Activated CD4-positive, alpha-beta T cell treated with anti-CD3 and anti-CD28 coated beads, Interleukin-10, Interleukin-2, amounts not matched to agents 100 ng/mL and 50 ng/mL, durations not matched to agents 16 hours and 8 hours (primary cell): ENCODE results near the gene TUFT1.
"Not testable (repeated sequence)": the region's sequence is repeated elsewhere in the genome, so short reads cannot be mapped to it uniquely, and the experiment has no call there.

Experiments used
- DNase-seq: peaks from one replicate; pipeline ENCODE4 v3.0.0-alpha.2; 2020

TUFT1 gene

DNA sequence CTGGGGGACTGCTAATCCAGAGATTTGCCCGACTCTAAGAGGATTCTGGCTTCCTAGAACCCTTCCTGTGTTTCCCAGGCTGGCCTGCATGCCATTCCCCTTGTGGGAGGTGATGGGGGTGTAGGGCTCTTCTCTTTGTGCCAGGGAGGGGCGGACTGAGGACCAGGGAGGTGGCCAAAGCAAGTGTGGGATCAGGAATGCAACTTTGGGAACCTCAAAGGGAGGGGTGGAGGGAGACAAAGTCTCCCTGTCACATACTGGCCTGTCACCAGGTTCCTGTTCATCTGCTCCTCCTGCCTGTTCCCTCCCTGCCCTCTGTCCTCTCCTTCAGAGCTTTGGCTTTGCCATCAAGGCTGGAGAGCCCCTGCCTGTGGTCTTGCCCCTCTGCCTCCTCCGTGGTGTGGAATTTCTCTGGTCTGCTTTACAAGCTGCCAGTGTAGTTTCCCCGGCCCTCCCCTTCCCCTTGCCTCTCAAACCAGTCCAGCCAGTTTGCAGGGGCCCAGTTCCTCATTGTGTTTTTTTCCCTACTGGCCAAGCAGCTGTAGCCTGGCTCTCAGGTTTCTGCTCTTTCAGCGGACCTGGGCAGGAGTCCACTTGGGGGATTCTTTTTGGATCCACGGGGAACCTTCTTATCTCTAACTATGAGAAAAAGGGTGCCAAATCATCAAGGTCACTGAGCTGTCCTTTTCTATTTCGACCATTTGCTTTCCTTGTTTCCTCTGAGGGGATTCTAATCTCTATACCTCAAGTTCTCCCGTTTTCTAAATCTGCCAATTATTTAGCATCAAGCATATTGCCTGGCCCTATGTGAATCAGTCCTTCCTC is 27.1 kb upstream of the TUFT1 start:
- no peak for DNase-seq

DNA sequence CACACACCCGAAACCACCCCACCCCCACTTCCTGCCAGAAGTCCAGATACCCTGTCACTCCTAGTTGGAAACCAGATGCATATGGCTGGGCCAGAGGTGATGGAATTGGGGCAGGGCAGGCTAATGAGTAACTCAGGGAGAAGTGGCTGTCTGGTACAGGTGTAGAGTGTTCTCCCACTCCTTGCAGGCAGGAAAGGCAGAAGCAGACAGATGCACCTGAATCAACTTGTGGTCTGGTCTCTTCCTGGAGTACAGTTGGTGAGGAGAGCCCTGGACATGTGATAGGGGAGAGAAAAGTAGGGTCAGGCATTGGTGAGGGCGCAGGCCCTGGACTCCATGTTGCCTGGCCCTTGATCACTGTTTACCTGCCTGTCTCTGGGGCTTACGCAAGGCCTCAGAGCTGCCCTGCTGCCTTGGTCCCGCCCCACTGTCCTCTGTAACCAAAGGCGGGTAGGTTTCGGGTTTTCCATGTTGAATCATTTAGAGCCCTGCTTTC is 26.4 kb upstream of the TUFT1 start:
- DNase-seq: no peak

DNA sequence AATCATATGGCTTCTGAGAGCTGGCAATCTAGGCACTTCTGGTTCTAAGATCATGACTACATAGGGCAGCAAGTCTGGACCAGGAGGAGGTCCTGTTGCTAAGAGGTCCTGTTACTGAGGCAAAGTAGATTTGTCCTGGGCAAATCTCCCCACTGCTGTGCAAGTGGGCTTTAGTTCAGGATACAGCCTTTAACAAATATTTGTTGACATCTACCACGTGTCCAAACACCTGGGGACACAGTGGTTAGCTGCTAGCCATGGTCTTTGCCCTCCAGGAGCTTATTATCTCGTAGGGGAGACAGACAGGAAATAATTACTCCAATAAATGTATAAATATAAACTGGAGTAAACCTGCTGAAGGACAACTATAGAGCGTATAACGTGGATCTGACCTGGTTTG is 25.7 kb upstream of the TUFT1 start:
- no peak for DNase-seq

DNA sequence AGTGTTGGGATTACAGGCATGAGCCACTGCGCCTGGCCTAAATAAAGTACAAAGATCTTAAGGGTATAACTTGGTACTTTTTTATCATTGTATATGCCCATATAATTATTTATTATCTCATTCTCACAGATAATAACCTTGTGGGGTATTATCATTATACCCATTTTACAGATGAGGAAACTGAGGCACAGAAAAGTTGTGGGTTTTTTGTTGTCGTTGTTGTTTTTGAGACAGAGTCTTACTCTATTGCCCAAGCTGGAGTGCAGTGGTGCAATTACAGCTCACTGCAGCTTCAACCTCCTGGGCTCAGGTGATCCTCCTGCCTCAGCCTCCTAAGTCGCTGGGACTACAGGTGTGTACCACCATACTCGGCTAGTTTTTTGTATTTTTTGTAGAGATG is 24.8 kb upstream of the TUFT1 start:
- no peak for DNase-seq

- DNase-seq: no peak
Measured at GRCh38 chr1:151516031-151516511, 24.0 kb upstream of the TUFT1 start.

GRCh38 chr1:151518431-151518830 is 21.7 kb upstream of the TUFT1 start:
- no peak for DNase-seq

DNA sequence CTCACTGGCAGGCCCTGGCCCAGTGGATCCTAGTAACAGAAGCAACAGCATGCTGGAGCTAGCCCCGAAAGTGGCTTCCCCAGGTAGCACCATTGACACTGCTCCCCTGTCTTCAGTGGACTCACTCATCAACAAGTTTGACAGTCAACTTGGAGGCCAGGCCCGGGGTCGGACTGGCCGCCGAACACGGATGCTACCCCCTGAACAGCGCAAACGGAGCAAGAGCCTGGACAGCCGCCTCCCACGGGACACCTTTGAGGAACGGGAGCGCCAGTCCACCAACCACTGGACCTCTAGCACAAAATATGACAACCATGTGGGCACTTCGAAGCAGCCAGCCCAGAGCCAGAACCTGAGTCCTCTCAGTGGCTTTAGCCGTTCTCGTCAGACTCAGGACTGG is 21.2 kb upstream of the TUFT1 start:
- no peak for DNase-seq

GRCh38 chr1:151519667-151520066 is 20.4 kb upstream of the TUFT1 start:
- DNase-seq: no peak

DNA sequence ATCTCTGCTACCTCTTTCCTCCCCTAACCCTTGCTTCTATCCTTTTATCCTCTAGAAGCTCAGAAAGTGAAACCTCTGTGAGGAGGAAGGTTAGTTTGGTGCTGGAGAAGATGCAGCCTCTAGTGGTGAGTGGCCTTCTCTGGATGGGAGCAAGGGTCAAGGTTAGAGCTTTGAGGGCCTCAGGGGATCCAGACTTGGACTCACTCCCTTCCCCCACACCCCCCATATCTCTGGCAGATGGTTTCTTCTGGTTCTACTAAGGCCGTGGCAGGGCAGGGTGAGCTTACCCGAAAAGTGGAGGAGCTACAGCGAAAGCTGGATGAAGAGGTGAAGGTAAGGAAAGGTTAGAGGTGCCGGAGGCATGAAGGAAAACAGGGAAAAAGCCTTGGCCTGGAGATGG is 19.8 kb upstream of the TUFT1 start:
- DNase-seq: no peak

GRCh38 chr1:151522427-151522826 is 17.7 kb upstream of the TUFT1 start:
- DNase-seq: not testable (repeated sequence)

- no peak for DNase-seq
Measured at GRCh38 chr1:151523326-151523725, 16.8 kb upstream of the TUFT1 start.

DNA sequence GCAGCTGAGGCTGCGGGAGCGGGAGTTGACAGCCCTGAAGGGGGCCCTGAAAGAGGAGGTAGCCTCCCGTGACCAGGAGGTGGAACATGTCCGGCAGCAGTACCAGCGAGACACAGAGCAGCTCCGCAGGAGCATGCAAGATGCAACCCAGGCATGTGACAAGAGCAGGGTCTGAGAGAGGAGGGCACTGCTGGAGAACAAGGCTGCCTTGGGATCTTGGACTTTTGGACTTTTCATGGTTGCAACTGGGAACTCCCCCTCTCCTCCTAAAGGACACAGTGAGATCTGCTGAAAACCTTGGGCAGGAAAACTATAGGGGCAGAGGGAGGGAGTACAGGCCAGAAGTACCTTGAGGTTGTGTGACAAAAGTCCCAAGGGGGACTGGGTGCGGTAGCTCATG is 15.4 kb upstream of the TUFT1 start:
- DNase-seq: no peak

- DNase-seq: no peak
Measured at GRCh38 chr1:151526735-151527525, 13.2 kb upstream of the TUFT1 start.

- no peak for DNase-seq
Measured at GRCh38 chr1:151529211-151529702, 10.9 kb upstream of the TUFT1 start.

- DNase-seq: no peak
Measured at GRCh38 chr1:151529781-151530180, 10.3 kb upstream of the TUFT1 start.

DNA sequence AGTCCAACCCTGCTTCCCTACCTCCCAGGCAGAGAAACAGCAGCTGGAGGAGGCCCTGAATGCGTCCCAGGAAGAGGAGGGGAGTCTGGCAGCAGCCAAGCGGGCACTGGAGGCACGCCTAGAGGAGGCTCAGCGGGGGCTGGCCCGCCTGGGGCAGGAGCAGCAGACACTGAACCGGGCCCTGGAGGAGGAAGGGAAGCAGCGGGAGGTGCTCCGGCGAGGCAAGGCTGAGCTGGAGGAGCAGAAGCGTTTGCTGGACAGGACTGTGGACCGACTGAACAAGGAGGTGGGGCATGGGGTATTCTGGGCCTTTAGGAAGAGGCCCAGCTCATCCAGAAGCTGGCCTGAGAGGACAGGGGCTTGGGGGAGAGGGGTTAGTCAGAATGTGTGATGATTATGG is 9.6 kb upstream of the TUFT1 start:
- DNase-seq: no peak

GRCh38 chr1:151533870-151534269 is 6.2 kb upstream of the TUFT1 start:
- DNase-seq: no peak

DNA sequence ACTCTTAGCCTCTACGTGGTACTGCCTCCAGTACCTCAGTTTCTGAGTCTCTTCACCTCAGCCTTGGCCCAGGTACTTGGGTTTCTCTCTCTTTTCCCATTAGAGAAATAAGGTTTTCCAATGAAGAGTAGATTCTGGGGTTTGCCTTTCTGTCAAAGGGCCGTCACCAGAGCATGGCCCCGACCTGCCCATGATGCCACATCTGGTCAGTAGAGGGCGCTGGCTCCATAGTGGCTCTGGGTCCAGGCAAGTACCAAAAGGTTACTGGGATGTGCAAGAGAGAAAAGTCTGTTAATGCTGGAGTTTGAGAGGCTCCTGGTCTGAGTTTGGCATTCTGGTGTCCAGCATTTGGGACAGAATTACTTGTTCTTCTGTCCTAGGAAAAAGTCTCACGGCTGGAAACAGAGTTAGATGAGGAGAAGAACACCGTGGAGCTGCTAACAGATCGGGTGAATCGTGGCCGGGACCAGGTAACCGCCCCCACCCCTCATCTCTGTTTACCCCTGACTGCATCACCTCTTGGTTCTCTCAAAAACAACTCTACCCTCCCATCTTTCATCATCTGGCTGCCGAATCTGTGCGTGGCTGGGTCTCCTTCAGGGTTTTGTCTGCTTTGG is 5.3 kb upstream of the TUFT1 start:
- peak; percentile 83 for DNase-seq

DNA sequence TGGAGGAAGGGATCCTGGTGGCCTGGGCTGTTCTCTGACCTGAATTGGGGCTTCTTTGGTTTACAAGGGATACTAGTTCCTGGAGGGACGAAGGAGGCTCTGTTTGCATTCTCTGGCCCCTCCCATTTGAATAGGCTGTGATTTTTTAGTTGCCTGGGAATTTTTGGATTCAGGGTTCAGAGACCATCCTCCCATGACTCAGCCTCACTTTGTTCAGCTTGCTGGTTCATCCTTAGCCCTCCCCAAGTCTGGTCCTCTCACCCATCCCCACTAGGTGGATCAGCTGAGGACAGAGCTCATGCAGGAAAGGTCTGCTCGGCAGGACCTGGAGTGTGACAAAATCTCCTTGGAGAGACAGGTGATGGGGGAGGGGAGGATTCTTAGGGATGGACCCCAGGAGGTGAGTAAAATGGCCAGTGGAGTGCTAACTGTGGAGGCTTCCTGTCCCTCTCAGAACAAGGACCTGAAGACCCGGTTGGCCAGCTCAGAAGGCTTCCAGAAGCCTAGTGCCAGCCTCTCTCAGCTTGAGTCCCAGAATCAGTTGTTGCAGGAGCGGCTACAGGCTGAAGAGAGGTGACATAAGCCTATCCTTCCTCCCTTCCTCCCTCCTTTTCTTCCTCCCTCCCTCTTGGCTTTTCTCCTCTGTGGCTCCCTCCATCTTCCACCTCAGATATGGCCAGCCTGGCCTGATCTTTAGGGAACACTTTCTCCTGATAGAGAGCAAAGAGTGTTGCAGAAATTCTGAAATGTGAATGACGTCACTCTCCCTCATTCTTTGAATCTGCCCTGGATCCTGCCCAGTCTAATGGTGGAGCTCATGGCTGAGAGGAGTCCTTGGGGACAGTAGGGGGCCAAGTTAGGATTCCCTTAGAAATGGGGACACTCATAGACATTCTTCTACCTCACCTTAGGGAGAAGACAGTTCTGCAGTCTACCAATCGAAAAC is 4.5 kb upstream of the TUFT1 start:
- DNase-seq: no peak

- DNase-seq: no peak
Measured at GRCh38 chr1:151536499-151536898, 3.6 kb upstream of the TUFT1 start.

DNA sequence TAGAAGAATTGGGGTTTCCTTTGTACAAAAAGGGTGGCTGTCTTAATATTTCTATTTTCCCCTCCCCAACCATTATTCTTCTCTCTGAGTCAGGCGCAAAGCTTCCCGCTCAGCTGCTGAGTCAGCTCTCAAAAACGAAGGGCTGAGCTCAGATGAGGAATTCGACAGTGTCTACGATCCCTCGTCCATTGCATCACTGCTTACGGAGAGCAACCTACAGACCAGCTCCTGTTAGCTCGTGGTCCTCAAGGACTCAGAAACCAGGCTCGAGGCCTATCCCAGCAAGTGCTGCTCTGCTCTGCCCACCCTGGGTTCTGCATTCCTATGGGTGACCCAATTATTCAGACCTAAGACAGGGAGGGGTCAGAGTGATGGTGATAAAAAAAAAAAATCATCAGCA is 3.0 kb upstream of the TUFT1 start:
- no peak for DNase-seq
